Progenitor cell of endocrine pancreas (in vitro differentiated cells): Measurements from ENCODE around the gene BSND. TPM values are rescaled to one million over a fixed set of nuclear protein-coding genes. Genes with fewer than 3 reads are reported as not detected.
"Not testable (repeated sequence)": the region's sequence is repeated elsewhere in the genome, so short reads cannot be mapped to it uniquely, and the experiment has no call there.

Experiments
- DNase-seq: peaks from one replicate; pipeline ENCODE4 v3.0.0; 2021; ENCODE audit warnings: low spot score; ENCODE audit not compliant: unreplicated experiment
- H3K27ac Mint-ChIP-seq: 2 replicates; pipeline ENCODE4 v1.8.0; 2021; ENCODE audit warnings: mild to moderate bottlenecking, moderate library complexity, mixed read lengths
- H3K27me3 Mint-ChIP-seq: 2 replicates; pipeline ENCODE4 v1.8.0; 2021; ENCODE audit warnings: mixed read lengths
- H3K36me3 Mint-ChIP-seq: 2 replicates; pipeline ENCODE4 v1.8.0; 2022; ENCODE audit warnings: mixed read lengths; ENCODE audit not compliant: insufficient read depth
- H3K4me1 Mint-ChIP-seq: 2 replicates; pipeline ENCODE4 v1.8.0; 2021; ENCODE audit warnings: low read depth, mixed read lengths
- H3K4me3 Mint-ChIP-seq: 2 replicates; pipeline ENCODE4 v1.8.0; 2021; ENCODE audit warnings: low read depth, mild to moderate bottlenecking, moderate library complexity, mixed read lengths
- H3K9me3 Mint-ChIP-seq: 2 replicates; pipeline ENCODE4 v1.8.0; 2021; ENCODE audit warnings: low read depth, mixed read lengths
- CTCF ChIP-seq: fragments of 200-600 bp; sonication (generic); IDR thresholded peaks from one replicate; pipeline ENCODE4 v1.5.0; 2021; ENCODE audit warnings: antibody characterized with exemption, mild to moderate bottlenecking; ENCODE audit not compliant: unreplicated experiment
- total RNA-seq: library from RNA; stranded (reverse); gene quantifications from 2 replicates; pipeline ENCODE4 v1.2.1, GENCODE V29; 2021

BSND gene
- total RNA-seq, 1 donor from 2014 or later, result not detected

GRCh38 chr1:55021942-55022546, 23.3 kb downstream of the BSND start:
- Mint-ChIP-seq H3K9me3 (no peaks in the 10 kb centered on the region), H3K4me3 (no peak overlapping the region), H3K36me3 (no peaks in the 10 kb centered on the region), H3K27me3 (peaks cover 46% of the 10 kb centered on the region), H3K27ac (peak overlapping the region; percentile 42), H3K4me1 (peaks cover 4% of the 10 kb centered on the region)
- peak; percentile 92 for TF ChIP-seq CTCF
- peak; percentile 86 for DNase-seq

- H3K36me3 Mint-ChIP-seq, H3K9me3 Mint-ChIP-seq, DNase-seq, H3K4me1 Mint-ChIP-seq, H3K4me3 Mint-ChIP-seq: not testable (repeated sequence)
- peaks cover 47% of the 10 kb centered on the region for H3K27me3 Mint-ChIP-seq
- H3K27ac Mint-ChIP-seq, result peak overlapping the region; percentile 59
Measured at GRCh38 chr1:55024163-55024562, 25.4 kb downstream of the BSND start.

- not testable (repeated sequence) for H3K4me3 Mint-ChIP-seq, DNase-seq, H3K9me3 Mint-ChIP-seq, H3K27ac Mint-ChIP-seq, H3K4me1 Mint-ChIP-seq, H3K36me3 Mint-ChIP-seq
- H3K27me3 Mint-ChIP-seq, result peaks cover 57% of the 10 kb centered on the region
Measured at GRCh38 chr1:55026682-55027081, 27.9 kb downstream of the BSND start.

- H3K9me3 Mint-ChIP-seq, H3K27ac Mint-ChIP-seq, H3K4me3 Mint-ChIP-seq, DNase-seq, H3K4me1 Mint-ChIP-seq, H3K36me3 Mint-ChIP-seq: not testable (repeated sequence)
- H3K27me3 Mint-ChIP-seq, result peaks cover 45% of the 10 kb centered on the region
Measured at GRCh38 chr1:55031098-55031497, 32.4 kb downstream of the BSND start.

GRCh38 chr1:55033265-55033614, 34.5 kb downstream of the BSND start:
- DNase-seq, result no peak
- H3K9me3 Mint-ChIP-seq, result no peaks in the 10 kb centered on the region
- no peak overlapping the region for H3K4me3 Mint-ChIP-seq
- H3K4me1 Mint-ChIP-seq, result peaks cover 3% of the 10 kb centered on the region
- H3K27ac Mint-ChIP-seq, result no peak overlapping the region
- no peak for TF ChIP-seq CTCF
- H3K36me3 Mint-ChIP-seq, result no peaks in the 10 kb centered on the region
- peaks cover 50% of the 10 kb centered on the region for H3K27me3 Mint-ChIP-seq

- TF ChIP-seq CTCF, result no peak
- Mint-ChIP-seq H3K27me3 (peaks cover 53% of the 10 kb centered on the region), H3K9me3 (no peaks in the 10 kb centered on the region), H3K4me1 (peaks cover 11% of the 10 kb centered on the region), H3K4me3 (no peak overlapping the region), H3K27ac (no peak overlapping the region), H3K36me3 (no peaks in the 10 kb centered on the region)
- no peak for DNase-seq
Measured at GRCh38 chr1:55034476-55035133, 35.9 kb downstream of the BSND start.

GRCh38 chr1:55035904-55036303, 37.2 kb downstream of the BSND start:
- Mint-ChIP-seq H3K27ac (no peak overlapping the region), H3K4me1 (peaks cover 18% of the 10 kb centered on the region), H3K27me3 (peaks cover 56% of the 10 kb centered on the region), H3K9me3 (no peaks in the 10 kb centered on the region), H3K36me3 (no peaks in the 10 kb centered on the region), H3K4me3 (no peak overlapping the region)
- TF ChIP-seq CTCF, result peak; percentile 12
- DNase-seq, result no peak
